ENCODE data around the gene FAXC.

Gene FAXC

DNA sequence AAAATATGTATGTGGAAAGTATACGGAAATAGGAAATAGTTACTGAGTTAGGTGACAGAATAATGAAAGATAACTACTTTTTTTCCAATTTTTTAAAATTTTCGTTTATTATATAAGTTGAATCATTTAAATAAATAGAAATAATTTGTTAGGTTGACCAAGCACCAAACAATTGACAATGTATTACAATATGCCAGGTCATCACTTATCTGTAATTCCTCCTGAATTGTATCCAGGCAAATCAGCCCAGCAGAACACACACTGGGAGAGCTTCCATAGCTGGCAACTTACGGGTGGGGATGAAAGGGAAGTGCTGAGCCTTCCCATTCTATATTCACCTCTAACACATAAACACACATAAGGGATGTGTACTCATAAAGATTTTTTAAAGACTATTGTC lies 40.7 kb downstream of the FAXC start:
- DNase-seq (ENCODE audit: low read depth), result no peak
- TF ChIP-seq POLR2A (IDR thresholded peaks at IDR 0.05; ENCODE audit: extremely low read depth, insufficient read length), result no peak
- TF ChIP-seq, protein P1, sequence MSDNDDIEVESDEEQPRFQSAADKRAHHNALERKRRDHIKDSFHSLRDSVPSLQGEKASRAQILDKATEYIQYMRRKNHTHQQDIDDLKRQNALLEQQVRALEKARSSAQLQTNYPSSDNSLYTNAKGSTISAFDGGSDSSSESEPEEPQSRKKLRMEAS (IDR thresholded peaks at IDR 0.05; ENCODE audit: low read depth, low read length), result no peak
- TF ChIP-seq, protein P2, sequence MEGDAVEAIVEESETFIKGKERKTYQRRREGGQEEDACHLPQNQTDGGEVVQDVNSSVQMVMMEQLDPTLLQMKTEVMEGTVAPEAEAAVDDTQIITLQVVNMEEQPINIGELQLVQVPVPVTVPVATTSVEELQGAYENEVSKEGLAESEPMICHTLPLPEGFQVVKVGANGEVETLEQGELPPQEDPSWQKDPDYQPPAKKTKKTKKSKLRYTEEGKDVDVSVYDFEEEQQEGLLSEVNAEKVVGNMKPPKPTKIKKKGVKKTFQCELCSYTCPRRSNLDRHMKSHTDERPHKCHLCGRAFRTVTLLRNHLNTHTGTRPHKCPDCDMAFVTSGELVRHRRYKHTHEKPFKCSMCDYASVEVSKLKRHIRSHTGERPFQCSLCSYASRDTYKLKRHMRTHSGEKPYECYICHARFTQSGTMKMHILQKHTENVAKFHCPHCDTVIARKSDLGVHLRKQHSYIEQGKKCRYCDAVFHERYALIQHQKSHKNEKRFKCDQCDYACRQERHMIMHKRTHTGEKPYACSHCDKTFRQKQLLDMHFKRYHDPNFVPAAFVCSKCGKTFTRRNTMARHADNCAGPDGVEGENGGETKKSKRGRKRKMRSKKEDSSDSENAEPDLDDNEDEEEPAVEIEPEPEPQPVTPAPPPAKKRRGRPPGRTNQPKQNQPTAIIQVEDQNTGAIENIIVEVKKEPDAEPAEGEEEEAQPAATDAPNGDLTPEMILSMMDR (IDR thresholded peaks at IDR 0.05; ENCODE audit: low read depth, low read length), result no peak
- no peak for TF ChIP-seq MYC (IDR thresholded peaks at IDR 0.05; ENCODE audit: low read depth, low read length)
- H3K4me3 ChIP-seq (ENCODE audit: low read depth, low read length), result no peak overlapping the region

GRCh38 chr6:99307295-99307907 lies 42.1 kb downstream of the FAXC start:
- H3K4me3 ChIP-seq (ENCODE audit: low read depth, low read length), result no peak overlapping the region
- TF ChIP-seq, protein P2 (IDR thresholded peaks at IDR 0.05; ENCODE audit: low read depth, low read length), result no peak
- TF ChIP-seq, protein P1 (IDR thresholded peaks at IDR 0.05; ENCODE audit: low read depth, low read length), result no peak
- TF ChIP-seq MYC (IDR thresholded peaks at IDR 0.05; ENCODE audit: low read depth, low read length), result no peak
- no peak for TF ChIP-seq POLR2A (IDR thresholded peaks at IDR 0.05; ENCODE audit: extremely low read depth, insufficient read length)
- no peak for DNase-seq (ENCODE audit: low read depth)

DNA sequence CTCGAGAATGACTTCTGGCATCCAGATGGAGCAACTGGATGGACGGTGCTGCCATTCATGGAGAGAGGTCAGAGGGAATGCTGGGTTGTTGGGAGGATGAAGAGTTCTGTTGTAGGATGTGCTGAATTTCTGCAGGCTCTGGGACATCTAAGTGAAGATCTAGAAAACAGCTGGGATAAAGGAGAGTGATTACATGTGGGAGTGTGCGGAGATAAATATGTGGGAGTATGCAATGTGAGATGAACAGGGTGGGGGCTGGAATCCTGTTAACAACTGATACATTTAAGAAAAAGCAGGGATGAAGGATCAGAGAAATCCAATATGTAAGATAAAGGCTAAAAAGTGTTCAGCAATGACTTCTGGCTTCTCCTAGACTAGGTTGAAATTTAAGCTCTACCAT lies 43.1 kb downstream of the FAXC start:
- TF ChIP-seq, protein P2 (IDR thresholded peaks at IDR 0.05; ENCODE audit: low read depth, low read length), result no peak
- TF ChIP-seq POLR2A (IDR thresholded peaks at IDR 0.05; ENCODE audit: extremely low read depth, insufficient read length) (no peak), MYC (IDR thresholded peaks at IDR 0.05; ENCODE audit: low read depth, low read length) (no peak)
- TF ChIP-seq, protein P1 (IDR thresholded peaks at IDR 0.05; ENCODE audit: low read depth, low read length), result no peak
- DNase-seq (ENCODE audit: low read depth), result no peak

DNA sequence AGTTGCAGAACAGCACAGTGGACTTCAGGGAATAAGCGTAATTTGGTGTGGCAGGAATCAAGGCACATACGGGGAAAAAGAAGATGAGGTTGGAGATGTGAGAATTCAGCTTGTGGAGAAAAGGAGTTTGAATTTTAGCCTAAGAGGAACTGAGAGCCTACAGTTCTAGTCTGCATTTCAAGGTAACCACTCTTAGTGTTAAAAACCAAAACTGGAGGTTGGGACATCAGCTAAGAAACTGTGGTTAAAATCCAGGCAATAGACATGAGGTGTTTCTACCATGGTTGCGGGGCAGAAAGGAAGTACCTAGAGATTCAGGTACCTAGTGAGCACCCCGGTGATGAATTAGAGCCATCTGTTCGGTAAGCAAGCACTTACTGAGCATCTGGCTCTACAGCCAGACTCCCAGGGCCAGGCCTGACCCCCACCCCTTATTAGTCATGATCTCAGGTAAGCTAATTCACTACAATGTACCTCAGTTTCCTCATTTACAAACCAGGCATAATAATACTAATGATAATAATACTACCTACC lies 44.4 kb downstream of the FAXC start:
- H3K4me3 ChIP-seq (ENCODE audit: low read depth, low read length), result no peak overlapping the region
- no peak for DNase-seq (ENCODE audit: low read depth)
- TF ChIP-seq, protein P2 (IDR thresholded peaks at IDR 0.05; ENCODE audit: low read depth, low read length), result no peak
- TF ChIP-seq, protein P1 (IDR thresholded peaks at IDR 0.05; ENCODE audit: low read depth, low read length), result no peak
- TF ChIP-seq POLR2A (IDR thresholded peaks at IDR 0.05; ENCODE audit: extremely low read depth, insufficient read length) (no peak), MYC (IDR thresholded peaks at IDR 0.05; ENCODE audit: low read depth, low read length) (no peak)

More for the DNA sequence above, 43.1 kb downstream of the FAXC start:
- H3K4me3 ChIP-seq (ENCODE audit: low read depth, low read length), result no peak overlapping the region

DNA sequence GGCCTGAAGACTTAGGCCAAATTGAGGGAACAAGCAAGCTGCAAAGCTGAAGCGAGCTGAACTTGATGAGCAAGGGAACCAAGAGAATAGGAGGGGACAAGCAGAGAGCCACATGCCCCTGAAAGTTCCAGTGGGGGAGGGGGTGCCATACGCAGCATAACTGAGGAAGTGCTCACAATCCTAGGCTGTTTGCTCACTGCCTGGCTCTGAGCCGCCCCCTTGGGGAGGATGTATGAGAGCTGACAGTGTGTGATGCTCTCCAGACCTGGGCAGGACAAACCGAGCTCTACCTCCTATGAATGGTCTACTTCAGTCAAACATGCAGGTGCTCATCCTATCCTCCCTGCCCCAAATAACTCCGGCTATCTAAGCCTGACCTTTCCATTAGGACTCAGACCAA lies 52.1 kb downstream of the FAXC start:
- no peak overlapping the region for H3K4me3 ChIP-seq (ENCODE audit: low read depth, low read length)
- DNase-seq (ENCODE audit: low read depth), result peak; percentile 5
- TF ChIP-seq, protein P2 (IDR thresholded peaks at IDR 0.05; ENCODE audit: low read depth, low read length), result no peak
- TF ChIP-seq POLR2A (IDR thresholded peaks at IDR 0.05; ENCODE audit: extremely low read depth, insufficient read length), result no peak
- no peak for TF ChIP-seq MYC (IDR thresholded peaks at IDR 0.05; ENCODE audit: low read depth, low read length)
- TF ChIP-seq, protein P1 (IDR thresholded peaks at IDR 0.05; ENCODE audit: low read depth, low read length), result no peak
